Measurements from ENCODE around the gene OR2A25. TPM values are rescaled to one million over a fixed set of nuclear protein-coding genes. Genes with fewer than 3 reads are reported as not detected.

Gene OR2A25
- total RNA-seq, result not detected in 2 replicates

GRCh38 chr7:144069511-144069910 lies at the start of gene OR2A25:
TSS of gene OR2A25 (plus strand) at chr7:144069811. CDS start at chr7:144074220, 4,409 bp downstream.
- CTCF ChIA-PET, result no interaction called here
- ATAC-seq (ENCODE audit: low read depth) (no peak), DNase-seq (no peak)
- Mint-ChIP-seq H3K4me1 (no peaks in the 10 kb centered on the region), H3K27ac (no peak within 1 kb of the TSS), H3K9me3 (peaks cover 5% of the 10 kb centered on the region), H3K4me3 (no peak within 1 kb of the TSS), H3K27me3 (peaks cover 8% of the 10 kb centered on the region), H3K36me3 (ENCODE audit: low read depth) (no peaks in the 10 kb centered on the region)
- POLR2A ChIA-PET, result no interaction called here
- intact Hi-C loops (cut with micrococcal nuclease), result no loop called here
- TF ChIP-seq CTCF (IDR thresholded peaks at IDR 0.05), result no peak

- no peaks in the 10 kb centered on the region for H3K36me3 Mint-ChIP-seq (ENCODE audit: low read depth)
- H3K9me3 Mint-ChIP-seq, result no peaks in the 10 kb centered on the region
- H3K27me3 Mint-ChIP-seq, result no peaks in the 10 kb centered on the region
- ChIA-PET POLR2A (no interaction called here), CTCF (no interaction called here)
- DNase-seq (no peak), ATAC-seq (ENCODE audit: low read depth) (no peak)
- H3K4me1 Mint-ChIP-seq, result no peaks in the 10 kb centered on the region
- no peak for TF ChIP-seq CTCF (IDR thresholded peaks at IDR 0.05)
- H3K4me3 Mint-ChIP-seq, result no peak overlapping the region
- intact Hi-C loops (cut with micrococcal nuclease), result no loop called here
- H3K27ac Mint-ChIP-seq, result no peak overlapping the region
Measured at GRCh38 chr7:144020340-144020739, 49.3 kb upstream of the OR2A25 start.

GRCh38 chr7:144022169-144022568 lies 47.4 kb upstream of the OR2A25 start:
- intact Hi-C loops (cut with micrococcal nuclease), result no loop called here
- Mint-ChIP-seq H3K27me3 (no peaks in the 10 kb centered on the region), H3K27ac (no peak overlapping the region), H3K4me3 (no peak overlapping the region), H3K4me1 (no peaks in the 10 kb centered on the region), H3K36me3 (ENCODE audit: low read depth) (no peaks in the 10 kb centered on the region), H3K9me3 (no peaks in the 10 kb centered on the region)
- ChIA-PET CTCF (no interaction called here), POLR2A (no interaction called here)
- no peak for DNase-seq
- no peak for ATAC-seq (ENCODE audit: low read depth)
- TF ChIP-seq CTCF (IDR thresholded peaks at IDR 0.05), result no peak

- intact Hi-C loops (cut with micrococcal nuclease), result no loop called here
Measured at GRCh38 chr7:144023171-144023827, 46.3 kb upstream of the OR2A25 start.

GRCh38 chr7:144024213-144024612 lies 45.4 kb upstream of the OR2A25 start:
- no peaks in the 10 kb centered on the region for H3K36me3 Mint-ChIP-seq (ENCODE audit: low read depth)
- intact Hi-C loops (cut with micrococcal nuclease), result no loop called here
- no peak for ATAC-seq (ENCODE audit: low read depth)

More at GRCh38 chr7:144023171-144023827, 46.3 kb upstream of the OR2A25 start:
- ChIA-PET POLR2A (no interaction called here), CTCF (no interaction called here)
- no peak overlapping the region for H3K27ac Mint-ChIP-seq
- no peaks in the 10 kb centered on the region for H3K36me3 Mint-ChIP-seq (ENCODE audit: low read depth)
- no peaks in the 10 kb centered on the region for H3K9me3 Mint-ChIP-seq
- H3K4me3 Mint-ChIP-seq, result no peak overlapping the region
- ATAC-seq (ENCODE audit: low read depth) (no peak), DNase-seq (no peak)
- no peak for TF ChIP-seq CTCF (IDR thresholded peaks at IDR 0.05)
- no peaks in the 10 kb centered on the region for H3K4me1 Mint-ChIP-seq
- peaks cover 2% of the 10 kb centered on the region for H3K27me3 Mint-ChIP-seq

More at GRCh38 chr7:144024213-144024612, 45.4 kb upstream of the OR2A25 start:
- Mint-ChIP-seq H3K27me3 (peaks cover 2% of the 10 kb centered on the region), H3K9me3 (no peaks in the 10 kb centered on the region), H3K4me1 (no peaks in the 10 kb centered on the region), H3K27ac (no peak overlapping the region), H3K4me3 (no peak overlapping the region)
- no peak for DNase-seq
- ChIA-PET CTCF (no interaction called here), POLR2A (no interaction called here)
- no peak for TF ChIP-seq CTCF (IDR thresholded peaks at IDR 0.05)
